Keratinocyte (primary cell): ENCODE results near the gene SAMD11. TPM values are rescaled to one million over a fixed set of nuclear protein-coding genes. Genes with fewer than 3 reads are reported as not detected.

ENCODE experiments used
- DNase-seq: peaks from one replicate; pipeline ENCODE4 v3.0.0-alpha.2; 2011; ENCODE audit warnings: low read depth, missing footprints, low spot score
- FAIRE-seq: peaks from 2 replicates; lab custom pipeline; 2011; peaks lifted over from hg19 to GRCh38; lab: Jason Lieb, UNC
- H2AFZ ChIP-seq: 2 replicates; pipeline ENCODE4 v1.6.0; 2012; ENCODE audit warnings: low read length, control low read depth, inconsistent platforms; ENCODE audit not compliant: control insufficient read depth
- H3K27ac ChIP-seq: 2 replicates; pipeline ENCODE4 v1.5.1; 2011; ENCODE audit warnings: low read length; ENCODE audit not compliant: control insufficient read depth, insufficient read depth
- H3K27me3 ChIP-seq: 3 replicates; pipeline ENCODE4 v1.6.0; 2011; ENCODE audit warnings: low read length; ENCODE audit not compliant: control insufficient read depth, insufficient read depth; ENCODE audit errors: extremely low read depth
- H3K36me3 ChIP-seq, 2 experiments: 2 replicates in 1 of 2; 3 replicates in 1 of 2; pipeline ENCODE4 v1.5.1; 2011; ENCODE audit warnings: low read length in 2 of 2, mild to moderate bottlenecking in 1 of 2; ENCODE audit not compliant: control insufficient read depth in 2 of 2, insufficient read depth in 2 of 2; ENCODE audit errors: extremely low read depth in 1 of 2
- H3K4me1 ChIP-seq: 3 replicates; pipeline ENCODE4 v1.5.1; 2011; ENCODE audit warnings: low read length; ENCODE audit not compliant: control insufficient read depth, insufficient read depth; ENCODE audit errors: extremely low read depth
- H3K4me2 ChIP-seq: 3 replicates; pipeline ENCODE4 v1.6.0; 2011; ENCODE audit warnings: low read depth, low read length; ENCODE audit not compliant: control insufficient read depth, insufficient read depth; ENCODE audit errors: extremely low read depth
- H3K4me3 ChIP-seq, 3 experiments: fragments of 200-600 bp in 1 of 3; sonication (generic) in 1 of 3; 2 replicates in 2 of 3; 3 replicates in 1 of 3; pipeline ENCODE4 v1.5.1; 2011 to 2016; ENCODE audit warnings: low read length in 3 of 3, mild to moderate bottlenecking in 3 of 3, control low read depth in 2 of 3, inconsistent platforms in 1 of 3, low read depth in 1 of 3, mixed read lengths in 1 of 3, mixed run types in 1 of 3, moderate library complexity in 1 of 3; ENCODE audit not compliant: control insufficient read depth in 2 of 3, insufficient read depth in 2 of 3; ENCODE audit errors: extremely low read depth in 1 of 3
- H3K79me2 ChIP-seq: 2 replicates; pipeline ENCODE4 v1.6.0; 2012; ENCODE audit warnings: low read length; ENCODE audit not compliant: control insufficient read depth, insufficient read depth
- H3K9ac ChIP-seq: 3 replicates; pipeline ENCODE4 v1.6.0; 2011; ENCODE audit warnings: low read length; ENCODE audit not compliant: control insufficient read depth, insufficient read depth; ENCODE audit errors: extremely low read depth
- H3K9me1 ChIP-seq: 3 replicates; pipeline ENCODE4 v1.6.0; 2011; ENCODE audit warnings: low read length; ENCODE audit not compliant: control insufficient read depth, insufficient read depth; ENCODE audit errors: extremely low read depth
- H3K9me3 ChIP-seq: 2 replicates; pipeline ENCODE4 v1.5.1; 2012; ENCODE audit warnings: low read depth, low read length; ENCODE audit not compliant: control insufficient read depth
- H4K20me1 ChIP-seq: 3 replicates; pipeline ENCODE4 v1.6.0; 2011; ENCODE audit warnings: low read length; ENCODE audit not compliant: control insufficient read depth, insufficient read depth; ENCODE audit errors: extremely low read depth
- CTCF ChIP-seq, 3 experiments: IDR thresholded peaks in 1 of 3; conservative IDR thresholded peaks in 1 of 3; optimal IDR thresholded peaks in 1 of 3; 2 replicates in 2 of 3; 3 replicates in 1 of 3; pipeline versions ENCODE3 to v1.5.1; 2011; ENCODE audit warnings: low read length in 3 of 3, mild to moderate bottlenecking in 3 of 3, moderate library complexity in 2 of 3, control low read depth in 1 of 3, inconsistent platforms in 1 of 3; ENCODE audit not compliant: insufficient read depth in 2 of 3; ENCODE audit errors: extremely low read depth in 1 of 3
- EZH2 ChIP-seq: IDR thresholded peaks from one replicate; pipeline ENCODE4 v1.6.1; 2012; ENCODE audit warnings: inconsistent platforms, mild to moderate bottlenecking, low read length, moderate library complexity
- dilution Hi-C: fragments of 300-500 bp; cut with MboI; formaldehyde crosslinking; loops from one replicate; pipeline ENCODE4 v1.7.0; 2020; ENCODE audit warnings: low sequenced_read_pairs; ENCODE audit not compliant: extremely low pct_ligation_motif_present
- polyA plus RNA-seq, 5 experiments: library from polyadenylated mRNA; depleted of rRNA in 3 of 5; stranded (reverse) in 3 of 5; stranded (forward) in 1 of 5; unstranded in 1 of 5; fragments of >200 nt; gene quantifications; 1 replicate in 1 of 5; 2 replicates in 3 of 5; 3 replicates in 1 of 5; pipeline versions ENCODE4 v1.2.1 to v1.2.3, GENCODE V29; 2011 to 2012; ENCODE audit warnings: missing spikeins in 2 of 5, low read depth in 1 of 5, low replicate concordance in 1 of 5

SAMD11 gene
- polyA plus RNA-seq, 1 donor (not counting 4 experiments of a cell fraction or from before 2014, with no cell fraction given), result not detected

DNA sequence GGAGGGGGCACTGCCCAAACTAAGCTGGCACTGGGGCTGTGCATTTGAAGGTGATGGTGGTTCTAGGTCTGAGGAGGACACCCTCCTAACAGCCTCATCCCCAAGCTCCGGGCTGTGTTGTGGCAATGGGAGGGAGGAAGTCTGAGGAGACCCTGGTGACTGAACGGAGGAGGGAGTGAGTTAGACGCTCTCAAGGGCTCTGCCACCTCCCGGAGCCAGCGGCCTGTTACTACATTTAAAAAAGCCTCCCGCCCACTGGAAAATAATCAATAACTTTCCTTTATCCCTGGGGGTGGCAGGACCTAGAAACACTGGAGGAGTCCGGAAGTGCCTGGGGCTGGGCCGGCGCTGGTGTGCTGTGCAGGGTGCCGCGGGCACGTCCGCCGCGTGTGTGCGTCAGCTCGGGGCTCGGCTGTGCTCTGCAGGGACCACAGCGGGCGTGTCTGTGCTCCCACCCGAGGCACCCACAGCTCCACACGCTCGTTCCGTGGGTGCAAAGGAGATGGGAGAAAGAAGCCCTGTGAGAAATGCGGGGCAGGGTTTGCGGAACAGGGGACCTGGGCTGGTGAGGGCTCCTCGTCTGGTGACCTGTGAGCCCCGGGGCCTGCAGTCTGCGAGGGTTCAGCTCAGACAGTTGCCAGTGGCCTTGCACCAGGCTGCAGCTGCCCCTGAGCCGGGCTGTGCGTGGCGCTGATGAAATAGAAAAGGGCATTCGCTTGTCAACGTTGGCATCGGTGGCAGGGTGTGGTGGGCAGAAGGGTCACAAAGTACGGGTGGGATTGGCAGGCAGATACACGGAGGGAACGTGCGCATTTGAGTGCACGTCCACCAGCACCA, 5.3 kb downstream of the SAMD11 start:
- H3K4me2 ChIP-seq, result no peak overlapping the region
- H3K4me3 ChIP-seq, result no peak overlapping the region
- no peak overlapping the region for H3K9ac ChIP-seq
- H3K9me3 ChIP-seq, result no peaks in the 10 kb centered on the region
- H3K36me3 ChIP-seq, result no peaks in the 10 kb centered on the region
- H3K79me2 ChIP-seq, result no peaks in the 10 kb centered on the region
- H3K9me1 ChIP-seq, result no peaks in the 10 kb centered on the region
- no peak for FAIRE-seq
- dilution Hi-C loops, result no loop called here
- H4K20me1 ChIP-seq, result peaks cover 7% of the 10 kb centered on the region
- no peak overlapping the region for H2AFZ ChIP-seq
- no peak overlapping the region for H3K27ac ChIP-seq
- no peaks in the 10 kb centered on the region for H3K4me1 ChIP-seq
- TF ChIP-seq CTCF (optimal IDR thresholded peaks at IDR 0.05 in 1 of 3, IDR thresholded peaks at IDR 0.05 in 1 of 3, conservative IDR thresholded peaks at IDR 0.05 in 1 of 3; ENCODE audit: extremely low read depth in 1 of 3, insufficient read depth in 2 of 3, low read length in 3 of 3) (no peak), EZH2 (peak; percentile 60)
- no peak for DNase-seq
- peaks cover 95% of the 10 kb centered on the region for H3K27me3 ChIP-seq

DNA sequence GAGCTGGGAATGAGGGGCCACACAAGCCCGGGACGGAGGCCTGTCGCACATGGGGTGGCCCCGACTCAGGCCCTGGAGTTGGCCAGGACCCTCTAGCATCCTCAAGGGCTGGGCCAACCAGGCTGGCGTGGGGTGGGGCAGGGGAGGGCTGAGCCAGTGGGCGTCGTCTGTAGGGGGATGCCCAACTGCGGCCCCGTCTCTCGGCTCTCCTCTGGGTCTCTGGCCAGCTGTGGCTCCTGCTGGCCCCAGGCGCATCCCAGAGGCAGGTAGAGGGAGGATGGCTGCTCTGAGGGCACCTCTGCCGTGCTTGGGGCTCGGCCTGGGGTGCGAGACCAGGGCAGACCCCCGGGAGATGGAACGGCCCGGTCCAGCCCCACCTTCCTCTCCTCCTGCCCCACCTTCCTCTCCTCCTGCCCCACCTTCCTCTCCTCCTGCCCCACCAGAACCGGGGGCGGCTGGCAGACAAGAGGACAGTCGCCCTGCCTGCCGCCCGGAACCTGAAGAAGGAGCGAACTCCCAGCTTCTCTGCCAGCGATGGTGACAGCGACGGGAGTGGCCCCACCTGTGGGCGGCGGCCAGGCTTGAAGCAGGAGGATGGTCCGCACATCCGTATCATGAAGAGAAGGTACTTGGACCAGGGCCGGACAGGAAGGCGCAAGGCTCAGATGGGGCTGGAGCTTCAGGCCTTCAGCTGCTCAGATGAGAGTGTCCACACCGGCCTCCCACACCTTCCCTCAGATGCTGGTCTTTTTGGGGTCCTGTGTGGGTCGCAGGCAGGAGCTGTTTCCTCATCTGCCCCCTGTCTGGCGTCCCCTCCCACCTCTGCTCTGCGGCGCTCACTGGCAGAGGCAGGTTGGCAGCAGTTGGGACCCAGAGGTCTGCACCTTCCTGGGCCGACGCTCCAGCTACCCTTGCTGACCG, 6.2 kb downstream of the SAMD11 start:
- peak; percentile 72 for TF ChIP-seq EZH2
- TF ChIP-seq CTCF (optimal IDR thresholded peaks at IDR 0.05 in 1 of 3, IDR thresholded peaks at IDR 0.05 in 1 of 3, conservative IDR thresholded peaks at IDR 0.05 in 1 of 3; ENCODE audit: extremely low read depth in 1 of 3, insufficient read depth in 2 of 3, low read length in 3 of 3), result no peak
- no peak for FAIRE-seq
- no peak overlapping the region for H2AFZ ChIP-seq
- no peaks in the 10 kb centered on the region for H3K79me2 ChIP-seq
- no peak overlapping the region for H3K4me3 ChIP-seq
- peaks cover 7% of the 10 kb centered on the region for H4K20me1 ChIP-seq
- dilution Hi-C loops, result no loop called here
- no peak overlapping the region for H3K4me2 ChIP-seq
- H3K9ac ChIP-seq, result no peak overlapping the region
- H3K4me1 ChIP-seq, result no peaks in the 10 kb centered on the region
- H3K9me3 ChIP-seq, result no peaks in the 10 kb centered on the region
- H3K27ac ChIP-seq, result no peak overlapping the region
- DNase-seq, result no peak
- H3K9me1 ChIP-seq, result no peaks in the 10 kb centered on the region
- H3K27me3 ChIP-seq, result peaks cover 90% of the 10 kb centered on the region
- H3K36me3 ChIP-seq, result no peaks in the 10 kb centered on the region
